Measurements from ENCODE around the gene ZNF444. TPM values are rescaled to one million over a fixed set of nuclear protein-coding genes. Genes with fewer than 3 reads are reported as not detected.

ZNF444 gene
- total and polyA plus RNA-seq, 9 of the 15 experiments (the other 6 are each of a cell fraction or from before 2014, with no cell fraction given): 0.39 to 40.0 (median 6.9) TPM

GRCh38 chr19:56121180-56122167 lies 19.6 kb upstream of the ZNF444 start, which contains the start of gene ZNF787 (continued):
- no peak for TF ChIP-seq ZBTB5 (IDR thresholded peaks at IDR 0.05)
- TF ChIP-seq TAF1 (IDR thresholded peaks at IDR 0.05; ENCODE audit: control insufficient read depth, extremely low read depth, insufficient read depth, low read length, severe bottlenecking): peak; percentile 55
- TF ChIP-seq NR2C1 (IDR thresholded peaks at IDR 0.05): peak; percentile 95
- peak; percentile 96 for TF ChIP-seq NR2C1 (tag; IDR thresholded peaks at IDR 0.05)
- TF ChIP-seq TFAP4 (CRISPR knock-in tag; IDR thresholded peaks at IDR 0.05; ENCODE audit: borderline replicate concordance): peak; percentile 90
- TF ChIP-seq MNT (conservative IDR thresholded peaks at IDR 0.05): peak; percentile 70 to 85; a peak in 3 of 4 replicates
- no peak for TF ChIP-seq MXD1 (CRISPR knock-in tag; IDR thresholded peaks at IDR 0.05; ENCODE audit: borderline replicate concordance, poor library complexity, severe bottlenecking)
- peak; percentile 63; the same call in 1 of the 2 replicates for TF ChIP-seq C11orf30 (IDR thresholded peaks at IDR 0.05; ENCODE audit: low read depth)
- TF ChIP-seq ZNF143 (CRISPR knock-in tag; IDR thresholded peaks at IDR 0.05): 0 out of 2 replicates have a peak, but pooled peaks have one; percentile 22
- peak; percentile 84 for TF ChIP-seq MEIS2 (IDR thresholded peaks at IDR 0.05; ENCODE audit: partially characterized antibody)
- peak; percentile 91 for TF ChIP-seq FIP1L1 (IDR thresholded peaks at IDR 0.05; ENCODE audit: low read depth, low read length, poor library complexity, severe bottlenecking)
- TF ChIP-seq BHLHE40 (IDR thresholded peaks at IDR 0.05; ENCODE audit: low read length): 0 out of 2 replicates have a peak, but pooled peaks have one; percentile 3
- no peak for TF ChIP-seq CTCF (IDR thresholded peaks at IDR 0.05 in 2 of 3, conservative IDR thresholded peaks at IDR 0.05 in 1 of 3; ENCODE audit: insufficient read depth in 2 of 3, low read depth in 1 of 3, low read length in 3 of 3)
- TF ChIP-seq POLR2G (IDR thresholded peaks at IDR 0.05; ENCODE audit: low read depth, low read length): peak; percentile 80
- 0 out of 4 replicates have a peak, but pooled peaks of 1 of the 2 experiments have one; percentile 43 for TF ChIP-seq ARNT (IDR thresholded peaks at IDR 0.05)
